GM12875 (cell line): ENCODE results near the gene SPATC1L.

Experiments
- H3K4me3 ChIP-seq: one replicate; pipeline ENCODE4 v1.5.1; 2011; ENCODE audit warnings: low read depth, low read length, control low read depth
- TF ChIP-seq, protein P1 (sequence below): IDR thresholded peaks from 2 replicates; pipeline ENCODE4 v1.5.1; 2011; ENCODE audit warnings: low read depth, mild to moderate bottlenecking, control low read depth, inconsistent platforms, low read length, moderate library complexity, borderline replicate concordance; ENCODE audit not compliant: insufficient read depth

Gene SPATC1L

DNA sequence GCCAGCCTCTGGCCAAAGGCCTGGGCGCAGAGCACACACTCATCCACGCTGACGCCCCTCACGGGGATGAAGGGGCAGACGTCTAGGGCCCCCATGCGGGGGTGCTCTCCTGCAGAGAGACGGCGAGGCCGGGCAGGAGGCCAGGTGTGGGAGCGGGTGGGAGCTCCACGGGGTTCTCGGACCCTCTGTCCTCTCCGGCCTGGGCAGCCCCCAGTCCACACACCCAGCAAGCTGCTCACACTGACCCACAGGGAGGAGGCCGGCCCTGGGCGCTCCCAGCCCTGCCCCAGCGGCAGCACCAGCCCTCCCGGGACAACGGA, 31.4 kb downstream of the SPATC1L start:
- no peak overlapping the region for H3K4me3 ChIP-seq
- TF ChIP-seq, protein P1, sequence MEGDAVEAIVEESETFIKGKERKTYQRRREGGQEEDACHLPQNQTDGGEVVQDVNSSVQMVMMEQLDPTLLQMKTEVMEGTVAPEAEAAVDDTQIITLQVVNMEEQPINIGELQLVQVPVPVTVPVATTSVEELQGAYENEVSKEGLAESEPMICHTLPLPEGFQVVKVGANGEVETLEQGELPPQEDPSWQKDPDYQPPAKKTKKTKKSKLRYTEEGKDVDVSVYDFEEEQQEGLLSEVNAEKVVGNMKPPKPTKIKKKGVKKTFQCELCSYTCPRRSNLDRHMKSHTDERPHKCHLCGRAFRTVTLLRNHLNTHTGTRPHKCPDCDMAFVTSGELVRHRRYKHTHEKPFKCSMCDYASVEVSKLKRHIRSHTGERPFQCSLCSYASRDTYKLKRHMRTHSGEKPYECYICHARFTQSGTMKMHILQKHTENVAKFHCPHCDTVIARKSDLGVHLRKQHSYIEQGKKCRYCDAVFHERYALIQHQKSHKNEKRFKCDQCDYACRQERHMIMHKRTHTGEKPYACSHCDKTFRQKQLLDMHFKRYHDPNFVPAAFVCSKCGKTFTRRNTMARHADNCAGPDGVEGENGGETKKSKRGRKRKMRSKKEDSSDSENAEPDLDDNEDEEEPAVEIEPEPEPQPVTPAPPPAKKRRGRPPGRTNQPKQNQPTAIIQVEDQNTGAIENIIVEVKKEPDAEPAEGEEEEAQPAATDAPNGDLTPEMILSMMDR: no peak

DNA sequence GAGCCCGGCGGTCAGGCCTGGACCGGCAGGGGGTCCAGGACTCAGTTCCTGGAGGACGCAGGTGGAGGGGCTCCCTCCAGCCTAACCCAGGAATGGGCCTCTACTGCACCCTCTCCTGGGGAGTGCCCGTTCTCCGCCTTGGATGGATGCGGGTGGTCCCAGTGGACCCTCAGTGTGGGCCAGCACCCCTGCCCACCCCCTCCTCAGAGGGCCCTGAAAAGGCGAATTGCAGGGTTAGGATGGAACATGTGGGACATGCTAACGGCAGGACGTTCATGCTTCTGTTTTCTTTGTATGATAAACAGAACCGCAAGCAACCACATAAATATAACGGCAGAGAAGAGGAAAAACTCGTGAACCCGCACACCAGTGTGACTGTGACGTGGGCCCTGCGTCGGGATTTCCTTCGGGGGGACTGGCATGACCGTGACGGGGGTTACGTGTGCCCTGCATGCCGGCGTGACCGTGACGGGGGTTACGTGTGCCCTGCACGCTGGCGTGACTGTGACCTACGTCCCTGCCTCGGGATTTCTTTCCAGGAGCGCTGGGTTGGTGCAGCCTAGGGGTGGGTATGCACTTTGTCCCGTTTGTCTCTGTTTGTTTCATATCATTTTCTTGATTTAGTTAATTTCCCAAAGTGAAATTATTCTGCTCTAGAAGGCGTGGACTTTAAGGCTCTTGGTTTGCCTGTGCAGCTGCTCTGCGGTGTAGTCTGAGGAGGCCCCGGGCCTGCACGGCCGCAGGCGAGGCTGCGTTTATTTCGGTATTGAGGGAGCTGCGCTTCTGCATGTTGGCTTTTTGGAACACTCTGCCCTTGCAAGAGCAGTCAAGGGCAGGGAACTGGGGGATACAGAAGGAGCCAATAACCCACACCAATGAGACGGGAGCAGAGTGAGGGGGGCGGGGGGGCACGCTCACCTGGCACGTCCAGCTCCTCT, 32.0 kb downstream of the SPATC1L start:
- no peak overlapping the region for H3K4me3 ChIP-seq

DNA sequence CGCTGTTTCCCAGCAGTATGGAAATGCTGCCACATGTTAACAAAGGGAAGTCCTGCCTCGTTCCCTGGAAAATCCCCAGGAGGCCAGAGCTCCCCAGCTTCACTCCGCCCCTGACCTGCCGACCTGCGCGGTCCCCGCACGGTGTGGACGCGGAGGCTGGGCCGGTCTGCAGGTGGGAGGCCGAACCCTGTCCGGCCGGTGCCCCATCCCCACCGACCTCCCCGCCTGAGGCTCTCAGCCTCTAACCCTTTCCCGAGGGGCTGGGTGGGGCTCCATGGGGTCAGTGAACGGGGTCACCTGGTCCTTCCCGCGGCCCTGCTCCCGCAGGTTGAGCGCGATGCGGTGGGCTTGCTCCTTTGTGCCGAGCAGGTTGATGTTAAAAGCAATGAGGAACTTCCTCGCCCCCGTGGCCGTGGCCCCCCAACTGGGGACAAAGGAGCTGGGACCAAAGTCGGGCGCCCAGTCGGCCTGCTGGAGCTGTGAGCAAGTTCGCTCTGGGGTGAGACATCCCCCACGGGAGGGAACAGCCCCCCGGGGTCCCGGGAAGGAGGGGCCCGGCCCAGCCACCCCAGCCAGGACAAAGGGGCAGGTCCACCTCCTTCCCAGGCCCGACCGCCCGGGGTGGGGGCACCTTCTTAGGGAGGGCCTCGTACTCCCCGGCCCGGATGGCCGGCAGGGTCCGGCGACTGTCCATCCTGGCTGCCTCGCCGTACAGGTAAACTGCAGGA, 32.8 kb downstream of the SPATC1L start:
- TF ChIP-seq, protein P1: no peak
- no peak overlapping the region for H3K4me3 ChIP-seq

More for the DNA sequence above, 32.0 kb downstream of the SPATC1L start:
- TF ChIP-seq, protein P1: no peak

DNA sequence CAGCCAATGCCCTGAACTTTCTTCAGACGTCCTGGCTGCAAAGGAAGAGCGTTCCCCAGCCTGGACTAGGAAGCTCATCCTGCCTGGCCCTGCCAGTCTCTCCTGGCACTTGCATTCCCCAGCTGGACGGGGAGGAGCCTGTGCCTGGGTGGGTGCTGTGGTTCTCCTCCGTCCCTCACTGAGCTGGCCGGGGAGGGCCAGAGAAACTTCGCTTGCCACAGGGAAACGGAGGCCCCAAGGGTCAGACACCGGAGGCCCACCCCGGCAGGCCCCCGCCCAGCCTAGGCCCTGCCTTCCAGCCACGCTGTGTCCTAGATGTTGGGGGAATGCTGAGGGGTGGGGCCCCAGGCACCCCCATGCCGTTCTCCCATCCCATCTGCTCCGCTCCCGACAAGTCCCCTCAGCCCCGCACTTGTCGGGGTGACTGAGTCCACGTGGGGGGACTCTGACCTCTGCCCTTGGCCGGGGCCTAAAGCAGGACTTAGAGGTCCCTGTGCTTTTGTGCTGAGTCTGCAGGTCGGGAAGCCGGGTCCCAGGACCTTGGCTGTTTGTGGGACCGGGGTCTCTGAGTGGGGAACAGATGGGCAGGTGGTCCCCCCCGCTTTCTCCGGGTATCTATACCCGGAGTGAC, 33.7 kb downstream of the SPATC1L start:
- TF ChIP-seq, protein P1: no peak
- no peak overlapping the region for H3K4me3 ChIP-seq

DNA sequence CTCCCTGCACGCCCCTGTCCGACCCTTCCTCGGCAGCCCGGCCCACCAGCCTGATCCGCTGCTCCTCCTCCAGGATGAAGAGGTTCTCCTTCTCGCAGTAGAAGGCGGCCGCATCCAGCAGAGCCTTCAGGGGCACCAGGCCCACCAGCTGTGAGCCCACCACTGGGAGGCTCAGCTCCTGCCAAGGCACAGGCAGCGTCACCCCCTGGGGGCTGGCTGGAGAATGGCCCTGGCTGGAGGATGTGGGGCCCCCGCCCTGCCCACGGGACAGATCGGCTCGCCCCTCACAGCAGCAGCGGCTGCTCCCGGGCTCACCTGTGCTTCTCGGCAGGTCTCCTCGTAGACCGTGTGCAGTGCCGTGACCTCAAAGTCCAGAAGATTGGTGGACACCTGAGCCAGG, 34.2 kb downstream of the SPATC1L start:
- no peak overlapping the region for H3K4me3 ChIP-seq
- TF ChIP-seq, protein P1: no peak

DNA sequence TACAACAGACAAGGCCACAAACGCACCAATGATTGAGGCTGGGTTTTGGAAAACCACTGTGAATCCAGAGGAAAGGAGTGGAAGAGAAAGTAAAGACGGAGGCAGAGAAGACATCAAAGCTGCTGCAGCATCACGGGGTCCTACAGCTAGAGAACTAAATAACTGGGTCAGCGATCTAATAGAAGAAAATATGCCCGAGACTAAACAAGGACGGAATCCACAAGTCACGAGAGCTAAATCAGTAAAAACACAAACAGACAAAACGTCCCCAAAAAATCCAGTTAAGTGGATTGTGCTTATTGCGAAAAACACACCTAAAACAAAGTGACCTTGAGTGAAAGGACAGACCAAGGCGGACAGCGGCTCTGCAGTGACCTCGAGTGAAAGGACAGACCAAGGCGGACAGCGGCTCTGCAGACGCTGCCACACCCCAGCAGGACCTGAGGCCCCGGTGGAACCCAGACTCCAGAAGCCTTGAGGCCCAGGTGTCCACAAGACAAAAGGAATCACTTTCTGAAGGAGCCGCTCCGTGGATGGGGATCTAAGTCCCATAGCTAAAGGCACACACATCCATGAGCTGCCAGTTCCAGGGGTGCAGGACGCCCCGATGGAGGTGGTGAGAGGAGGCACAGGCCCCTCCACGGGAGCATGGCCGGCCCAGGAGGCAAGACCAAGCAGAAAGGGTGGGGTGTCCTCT, 34.9 kb downstream of the SPATC1L start:
- TF ChIP-seq, protein P1: no peak
- H3K4me3 ChIP-seq: no peak overlapping the region
